Karpas-422 (cell line): ENCODE data around the gene HNF4A. TPM values are rescaled to one million over a fixed set of nuclear protein-coding genes. Genes with fewer than 3 reads are reported as not detected.
A peak's percentile ranks its signal among the peaks of the same experiment; 100 is the strongest.

ENCODE experiments used
- DNase-seq: peaks from one replicate; pipeline ENCODE4 v3.0.0-alpha.2; 2015
- H2AFZ ChIP-seq: fragments of 200-600 bp; sonication (generic); 2 replicates; pipeline ENCODE4 v1.6.1; 2014; ENCODE audit warnings: antibody characterized with exemption, low read length, mixed read lengths
- H3K27ac ChIP-seq: fragments of 200-600 bp; sonication (generic); 2 replicates; pipeline ENCODE4 v1.5.1; 2014; ENCODE audit warnings: mild to moderate bottlenecking, low read length, moderate library complexity
- H3K27me3 ChIP-seq: fragments of 200-600 bp; sonication (generic); 2 replicates; pipeline ENCODE4 v1.6.1; 2014; ENCODE audit warnings: low read length, mixed read lengths
- H3K36me3 ChIP-seq: fragments of 200-600 bp; sonication (generic); 2 replicates; pipeline ENCODE4 v1.6.1; 2014; ENCODE audit warnings: low read length, mixed read lengths; ENCODE audit not compliant: insufficient read depth
- H3K4me1 ChIP-seq: fragments of 200-600 bp; sonication (generic); 2 replicates; pipeline ENCODE4 v1.6.1; 2014; ENCODE audit warnings: mild to moderate bottlenecking, low read length, mixed read lengths
- H3K4me2 ChIP-seq: fragments of 200-600 bp; sonication (generic); 2 replicates; pipeline ENCODE4 v1.6.1; 2014; ENCODE audit warnings: low read length, low read depth, mild to moderate bottlenecking; ENCODE audit not compliant: poor library complexity, severe bottlenecking
- H3K4me3 ChIP-seq: fragments of 200-600 bp; sonication (generic); 2 replicates; pipeline ENCODE4 v1.5.1; 2014; ENCODE audit warnings: mild to moderate bottlenecking, antibody characterized with exemption, low read length, mixed read lengths
- H3K79me2 ChIP-seq: fragments of 200-600 bp; sonication (generic); 2 replicates; pipeline ENCODE4 v1.6.1; 2014; ENCODE audit warnings: mild to moderate bottlenecking, low read length, mixed read lengths
- H3K9ac ChIP-seq: fragments of 200-600 bp; sonication (generic); 2 replicates; pipeline ENCODE4 v1.6.0; 2014; ENCODE audit warnings: low read length
- H3K9me2 ChIP-seq: fragments of 200-600 bp; sonication (generic), shearing (Covaris generic); replicated peaks from 2 replicates; pipeline ENCODE4 v1.6.0; 2014; ENCODE audit warnings: mild to moderate bottlenecking, low read length, moderate library complexity; ENCODE audit not compliant: insufficient read depth
- H3K9me3 ChIP-seq: fragments of 300-700, 200-600 bp; sonication (generic); 2 replicates; pipeline ENCODE4 v1.6.1; 2014; ENCODE audit warnings: low read length, mixed read lengths
- H4K20me1 ChIP-seq: fragments of 200-600 bp; sonication (generic); 2 replicates; pipeline ENCODE4 v1.6.1; 2014; ENCODE audit warnings: mild to moderate bottlenecking, antibody characterized with exemption, low read length, low read depth; ENCODE audit not compliant: insufficient read depth
- total RNA-seq: library from RNA; depleted of rRNA; stranded (reverse); fragments of >200 nt; shearing (Covaris generic); gene quantifications from 2 replicates; pipeline ENCODE4 v1.2.3, GENCODE V29; 2014; ENCODE audit warnings: low replicate concordance; rRNA removed

The HNF4A gene
- total RNA-seq, result not detected in 2 replicates

- no peak within 1 kb of the TSS for H3K9ac ChIP-seq
- no peaks in the 10 kb centered on the region for H3K9me2 ChIP-seq
- no peak within 1 kb of the TSS for H3K4me3 ChIP-seq
- no peak for DNase-seq
- no peaks in the 10 kb centered on the region for H3K79me2 ChIP-seq
- H3K4me1 ChIP-seq, result no peaks in the 10 kb centered on the region
- H2AFZ ChIP-seq, result no peak within 1 kb of the TSS
- no peaks in the 10 kb centered on the region for H4K20me1 ChIP-seq
- H3K4me2 ChIP-seq, result no peak within 1 kb of the TSS
- H3K9me3 ChIP-seq, result no peaks in the 10 kb centered on the region
- no peaks in the 10 kb centered on the region for H3K27me3 ChIP-seq
- no peaks in the 10 kb centered on the region for H3K36me3 ChIP-seq
- no peak within 1 kb of the TSS for H3K27ac ChIP-seq
Observed at GRCh38 chr20:44355498-44356352, at the start of gene HNF4A. Gene HNF4A (plus strand): TSS chr20:44355699. CDS start chr20:44355805, 106 bp downstream.

GRCh38 chr20:44306927-44307326 is 48.6 kb upstream of the HNF4A start:
- Histone ChIP-seq H3K9me2 (no peaks in the 10 kb centered on the region), H3K9me3 (no peaks in the 10 kb centered on the region), H3K27ac (no peak overlapping the region), H3K27me3 (no peaks in the 10 kb centered on the region), H3K4me2 (no peak overlapping the region), H2AFZ (no peak overlapping the region), H3K9ac (no peak overlapping the region), H3K79me2 (no peaks in the 10 kb centered on the region), H4K20me1 (no peaks in the 10 kb centered on the region), H3K4me3 (no peak overlapping the region), H3K4me1 (peaks cover 13% of the 10 kb centered on the region), H3K36me3 (no peaks in the 10 kb centered on the region)
- no peak for DNase-seq

GRCh38 chr20:44309763-44310663 is 45.5 kb upstream of the HNF4A start:
- H3K4me2 ChIP-seq, result peak overlapping the region; percentile 98
- no peak overlapping the region for H3K27ac ChIP-seq
- no peaks in the 10 kb centered on the region for H3K27me3 ChIP-seq
- peak overlapping the region; percentile 98 for H3K9ac ChIP-seq
- peak overlapping the region; percentile 97 for H3K4me3 ChIP-seq
- H3K36me3 ChIP-seq, result no peaks in the 10 kb centered on the region
- H3K9me2 ChIP-seq, result no peaks in the 10 kb centered on the region
- H3K9me3 ChIP-seq, result no peaks in the 10 kb centered on the region
- H3K4me1 ChIP-seq, result peaks cover 13% of the 10 kb centered on the region
- DNase-seq, result no peak
- no peaks in the 10 kb centered on the region for H4K20me1 ChIP-seq
- H3K79me2 ChIP-seq, result no peaks in the 10 kb centered on the region
- peak overlapping the region; percentile 100; the same call in 1 of the 2 replicates for H2AFZ ChIP-seq

- Histone ChIP-seq H4K20me1 (no peaks in the 10 kb centered on the region), H3K36me3 (no peaks in the 10 kb centered on the region), H3K79me2 (no peaks in the 10 kb centered on the region), H3K4me1 (peaks cover 13% of the 10 kb centered on the region), H2AFZ (peak within 1 kb of the TSS; percentile 100), H3K4me2 (peak within 1 kb of the TSS; percentile 98), H3K4me3 (peak within 1 kb of the TSS; percentile 97), H3K9me2 (no peaks in the 10 kb centered on the region), H3K9me3 (no peaks in the 10 kb centered on the region), H3K27me3 (no peaks in the 10 kb centered on the region), H3K27ac (no peak within 1 kb of the TSS), H3K9ac (peak within 1 kb of the TSS; percentile 98)
- DNase-seq, result peak; percentile 98
Observed at GRCh38 chr20:44310664-44311639, 44.5 kb upstream of the HNF4A start, which contains the start of gene FITM2. Gene FITM2 (minus strand): TSS chr20:44311202. CDS start chr20:44311148, 54 bp downstream.

GRCh38 chr20:44314870-44315269 is 40.6 kb upstream of the HNF4A start:
- H3K27ac ChIP-seq, result no peak overlapping the region
- H3K9ac ChIP-seq, result no peak overlapping the region
- H4K20me1 ChIP-seq, result no peaks in the 10 kb centered on the region
- H3K36me3 ChIP-seq, result no peaks in the 10 kb centered on the region
- peaks cover 9% of the 10 kb centered on the region for H3K4me1 ChIP-seq
- H3K9me3 ChIP-seq, result no peaks in the 10 kb centered on the region
- no peak overlapping the region for H3K4me2 ChIP-seq
- no peaks in the 10 kb centered on the region for H3K9me2 ChIP-seq
- H3K79me2 ChIP-seq, result no peaks in the 10 kb centered on the region
- DNase-seq, result no peak
- H3K27me3 ChIP-seq, result no peaks in the 10 kb centered on the region
- no peak overlapping the region for H3K4me3 ChIP-seq
- H2AFZ ChIP-seq, result no peak overlapping the region

GRCh38 chr20:44319839-44320422 is 35.6 kb upstream of the HNF4A start:
- no peak overlapping the region for H3K9ac ChIP-seq
- H3K4me1 ChIP-seq, result no peaks in the 10 kb centered on the region
- no peaks in the 10 kb centered on the region for H3K36me3 ChIP-seq
- no peak overlapping the region for H3K4me3 ChIP-seq
- no peaks in the 10 kb centered on the region for H3K9me2 ChIP-seq
- no peak for DNase-seq
- H3K79me2 ChIP-seq, result no peaks in the 10 kb centered on the region
- H3K9me3 ChIP-seq, result no peaks in the 10 kb centered on the region
- no peaks in the 10 kb centered on the region for H4K20me1 ChIP-seq
- H3K27ac ChIP-seq, result no peak overlapping the region
- no peak overlapping the region for H2AFZ ChIP-seq
- H3K27me3 ChIP-seq, result no peaks in the 10 kb centered on the region
- no peak overlapping the region for H3K4me2 ChIP-seq

- Histone ChIP-seq H3K4me2 (no peak overlapping the region), H3K9me3 (no peaks in the 10 kb centered on the region), H3K27me3 (no peaks in the 10 kb centered on the region), H3K9ac (no peak overlapping the region), H3K9me2 (no peaks in the 10 kb centered on the region), H3K4me3 (no peak overlapping the region), H3K27ac (no peak overlapping the region), H2AFZ (no peak overlapping the region), H3K4me1 (no peaks in the 10 kb centered on the region), H4K20me1 (no peaks in the 10 kb centered on the region), H3K79me2 (no peaks in the 10 kb centered on the region), H3K36me3 (no peaks in the 10 kb centered on the region)
- no peak for DNase-seq
Observed at GRCh38 chr20:44324343-44324742, 31.2 kb upstream of the HNF4A start.
